Panc1 (cell line): ENCODE measurements around the gene LRRC37B. TPM values are rescaled to one million over a fixed set of nuclear protein-coding genes. Genes with fewer than 3 reads are reported as not detected.

Source experiments
- ATAC-seq: fragments of 200-7000 bp; cut with Tn5 transposase; 2 replicates; pipeline ENCODE4 v1.9.1; 2020; ENCODE audit warnings: mild to moderate bottlenecking, moderate library complexity
- BruUV-seq: library from RNA; stranded (reverse); fragments of 400-500 nt; replicated peaks from 2 replicates; lab custom pipeline; 2021; lab: Mats Ljungman, UMichigan
- CTCF ChIA-PET: fragments of 300-600 bp; sonication (Branson Sonifier 250); formaldehyde crosslinking; loops from one replicate; lab custom pipeline; 2022; ENCODE audit warnings: antibody characterized with exemption; lab: Charles Lee
- POLR2A ChIA-PET: fragments of 300-600 bp; sonication (Branson Sonifier 250); formaldehyde crosslinking; loops from one replicate; lab custom pipeline; 2022; ENCODE audit warnings: antibody characterized with exemption; lab: Charles Lee
- DNase-seq: peaks from one replicate; pipeline ENCODE4 v3.0.0-alpha.2; 2010; ENCODE audit warnings: low read depth, low spot score
- H3K27ac ChIP-seq: 2 replicates; pipeline ENCODE4 v1.5.1; 2011; ENCODE audit warnings: mild to moderate bottlenecking, low read length, inconsistent platforms
- H3K27me3 ChIP-seq: fragments of 200-500 bp; sonication (Bioruptor generic); 2 replicates; pipeline ENCODE4 v1.6.0; 2014; ENCODE audit warnings: low read length, inconsistent platforms; ENCODE audit not compliant: control insufficient read depth, insufficient read depth
- H3K36me3 ChIP-seq: fragments of 200-500 bp; sonication (Bioruptor generic); 2 replicates; pipeline ENCODE4 v1.5.1; 2014; ENCODE audit warnings: inconsistent platforms, mild to moderate bottlenecking, low read length, moderate library complexity; ENCODE audit not compliant: control insufficient read depth, insufficient read depth
- H3K4me1 ChIP-seq: 2 replicates; pipeline ENCODE4 v1.5.1; 2011; ENCODE audit warnings: inconsistent platforms, mild to moderate bottlenecking, low read length, moderate library complexity; ENCODE audit not compliant: control insufficient read depth, insufficient read depth
- H3K4me3 ChIP-seq, 2 experiments: 2 replicates each; pipeline ENCODE4 v1.5.1; 2011 to 2012; ENCODE audit warnings: low read depth in 2 of 2, low read length in 2 of 2, mild to moderate bottlenecking in 2 of 2, inconsistent platforms in 1 of 2, moderate library complexity in 1 of 2
- H3K9me3 ChIP-seq: fragments of 200-500 bp; sonication (Bioruptor generic); 2 replicates; pipeline ENCODE4 v1.5.1; 2014; ENCODE audit warnings: low read depth, mild to moderate bottlenecking, inconsistent platforms, low read length, moderate library complexity; ENCODE audit not compliant: control insufficient read depth, insufficient read depth
- POLR2AphosphoS5 ChIP-seq: IDR thresholded peaks from 2 replicates; pipeline ENCODE4 v1.6.1; 2012; ENCODE audit warnings: mild to moderate bottlenecking, low read depth, low read length, moderate library complexity
- SIN3A ChIP-seq: IDR thresholded peaks from 2 replicates; pipeline ENCODE4 v1.6.1; 2012; ENCODE audit warnings: low read depth, mild to moderate bottlenecking, low read length, moderate library complexity, borderline replicate concordance; ENCODE audit not compliant: insufficient read depth
- TCF7L2 ChIP-seq: IDR thresholded peaks from 2 replicates; pipeline ENCODE4 v1.6.1; 2011; ENCODE audit warnings: mild to moderate bottlenecking, low read depth, low read length, inconsistent platforms
- in situ Hi-C: cut with HindIII; loops from 2 replicates; pipeline ENCODE4 v1.10.0; 2016; ENCODE audit warnings: low sequenced_read_pairs, low pct_unique_long_range_greater_than_20kb
- intact Hi-C: fragments of 100-400 bp; cut with micrococcal nuclease; formaldehyde crosslinking; loops from one replicate; pipeline ENCODE4 v1.10.0; 2022; ENCODE audit not compliant: unreplicated experiment
- total RNA-seq: library from RNA; stranded (reverse); gene quantifications from one replicate; pipeline ENCODE4 v1.2.1, GENCODE V29; 2021; ENCODE audit not compliant: unreplicated experiment
- TF ChIP-seq, protein P1 (sequence below), 2 experiments: IDR thresholded peaks; 2 replicates each; pipeline ENCODE4 v1.6.1; 2011 to 2012; ENCODE audit warnings: low read depth in 2 of 2, control low read depth in 1 of 2, low read length in 1 of 2, mild to moderate bottlenecking in 1 of 2, moderate library complexity in 1 of 2; ENCODE audit not compliant: insufficient read depth in 1 of 2
- TF ChIP-seq, protein P2 (sequence below): fragments of 450-650 bp; IDR thresholded peaks from 2 replicates; pipeline ENCODE4 v1.5.1; 2017; ENCODE audit warnings: mild to moderate bottlenecking

Gene LRRC37B
- total RNA-seq, 1 experiment from 2014 or later = 24.9 TPM

DNA sequence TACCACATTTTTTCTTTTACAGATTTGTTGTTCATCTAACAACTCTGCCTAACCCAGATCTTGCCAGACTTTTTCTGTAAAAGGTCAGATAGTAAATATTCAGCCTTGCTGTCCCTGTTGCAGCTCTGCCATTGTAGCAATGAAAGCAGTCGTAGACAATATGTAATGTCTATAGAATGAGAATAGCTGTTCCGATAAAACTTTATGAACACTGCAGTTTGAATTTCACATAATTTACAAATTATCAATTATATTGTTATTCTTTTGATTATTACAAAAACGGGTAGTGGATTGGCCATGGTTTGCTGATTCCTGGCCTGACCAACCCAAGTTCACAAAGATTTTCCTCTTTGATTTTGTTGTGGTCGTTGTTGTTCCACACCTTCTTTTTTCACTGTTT is 2.9 kb downstream of the LRRC37B start:
- ATAC-seq (no peak), DNase-seq (no peak)
- intact Hi-C loops = no loop called here
- no peaks in the 10 kb centered on the region for H3K9me3 ChIP-seq
- CTCF ChIA-PET = no interaction called here
- no peaks in the 10 kb centered on the region for H3K36me3 ChIP-seq
- no peak overlapping the region for H3K4me3 ChIP-seq
- H3K4me1 ChIP-seq = peaks cover 9% of the 10 kb centered on the region
- TF ChIP-seq TCF7L2 (no peak), POLR2AphosphoS5 (no peak), SIN3A (no peak)
- TF ChIP-seq, protein P1, sequence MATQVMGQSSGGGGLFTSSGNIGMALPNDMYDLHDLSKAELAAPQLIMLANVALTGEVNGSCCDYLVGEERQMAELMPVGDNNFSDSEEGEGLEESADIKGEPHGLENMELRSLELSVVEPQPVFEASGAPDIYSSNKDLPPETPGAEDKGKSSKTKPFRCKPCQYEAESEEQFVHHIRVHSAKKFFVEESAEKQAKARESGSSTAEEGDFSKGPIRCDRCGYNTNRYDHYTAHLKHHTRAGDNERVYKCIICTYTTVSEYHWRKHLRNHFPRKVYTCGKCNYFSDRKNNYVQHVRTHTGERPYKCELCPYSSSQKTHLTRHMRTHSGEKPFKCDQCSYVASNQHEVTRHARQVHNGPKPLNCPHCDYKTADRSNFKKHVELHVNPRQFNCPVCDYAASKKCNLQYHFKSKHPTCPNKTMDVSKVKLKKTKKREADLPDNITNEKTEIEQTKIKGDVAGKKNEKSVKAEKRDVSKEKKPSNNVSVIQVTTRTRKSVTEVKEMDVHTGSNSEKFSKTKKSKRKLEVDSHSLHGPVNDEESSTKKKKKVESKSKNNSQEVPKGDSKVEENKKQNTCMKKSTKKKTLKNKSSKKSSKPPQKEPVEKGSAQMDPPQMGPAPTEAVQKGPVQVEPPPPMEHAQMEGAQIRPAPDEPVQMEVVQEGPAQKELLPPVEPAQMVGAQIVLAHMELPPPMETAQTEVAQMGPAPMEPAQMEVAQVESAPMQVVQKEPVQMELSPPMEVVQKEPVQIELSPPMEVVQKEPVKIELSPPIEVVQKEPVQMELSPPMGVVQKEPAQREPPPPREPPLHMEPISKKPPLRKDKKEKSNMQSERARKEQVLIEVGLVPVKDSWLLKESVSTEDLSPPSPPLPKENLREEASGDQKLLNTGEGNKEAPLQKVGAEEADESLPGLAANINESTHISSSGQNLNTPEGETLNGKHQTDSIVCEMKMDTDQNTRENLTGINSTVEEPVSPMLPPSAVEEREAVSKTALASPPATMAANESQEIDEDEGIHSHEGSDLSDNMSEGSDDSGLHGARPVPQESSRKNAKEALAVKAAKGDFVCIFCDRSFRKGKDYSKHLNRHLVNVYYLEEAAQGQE (IDR thresholded peaks at IDR 0.05; ENCODE audit: insufficient read depth in 1 of 2, low read depth in 2 of 2, low read length in 1 of 2) = no peak
- TF ChIP-seq, protein P2, sequence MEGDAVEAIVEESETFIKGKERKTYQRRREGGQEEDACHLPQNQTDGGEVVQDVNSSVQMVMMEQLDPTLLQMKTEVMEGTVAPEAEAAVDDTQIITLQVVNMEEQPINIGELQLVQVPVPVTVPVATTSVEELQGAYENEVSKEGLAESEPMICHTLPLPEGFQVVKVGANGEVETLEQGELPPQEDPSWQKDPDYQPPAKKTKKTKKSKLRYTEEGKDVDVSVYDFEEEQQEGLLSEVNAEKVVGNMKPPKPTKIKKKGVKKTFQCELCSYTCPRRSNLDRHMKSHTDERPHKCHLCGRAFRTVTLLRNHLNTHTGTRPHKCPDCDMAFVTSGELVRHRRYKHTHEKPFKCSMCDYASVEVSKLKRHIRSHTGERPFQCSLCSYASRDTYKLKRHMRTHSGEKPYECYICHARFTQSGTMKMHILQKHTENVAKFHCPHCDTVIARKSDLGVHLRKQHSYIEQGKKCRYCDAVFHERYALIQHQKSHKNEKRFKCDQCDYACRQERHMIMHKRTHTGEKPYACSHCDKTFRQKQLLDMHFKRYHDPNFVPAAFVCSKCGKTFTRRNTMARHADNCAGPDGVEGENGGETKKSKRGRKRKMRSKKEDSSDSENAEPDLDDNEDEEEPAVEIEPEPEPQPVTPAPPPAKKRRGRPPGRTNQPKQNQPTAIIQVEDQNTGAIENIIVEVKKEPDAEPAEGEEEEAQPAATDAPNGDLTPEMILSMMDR = no peak
- H3K27me3 ChIP-seq = no peaks in the 10 kb centered on the region
- in situ Hi-C loops = no loop called here
- POLR2A ChIA-PET = no interaction called here
- H3K27ac ChIP-seq = no peak overlapping the region
- no TSS peak for BruUV-seq

DNA sequence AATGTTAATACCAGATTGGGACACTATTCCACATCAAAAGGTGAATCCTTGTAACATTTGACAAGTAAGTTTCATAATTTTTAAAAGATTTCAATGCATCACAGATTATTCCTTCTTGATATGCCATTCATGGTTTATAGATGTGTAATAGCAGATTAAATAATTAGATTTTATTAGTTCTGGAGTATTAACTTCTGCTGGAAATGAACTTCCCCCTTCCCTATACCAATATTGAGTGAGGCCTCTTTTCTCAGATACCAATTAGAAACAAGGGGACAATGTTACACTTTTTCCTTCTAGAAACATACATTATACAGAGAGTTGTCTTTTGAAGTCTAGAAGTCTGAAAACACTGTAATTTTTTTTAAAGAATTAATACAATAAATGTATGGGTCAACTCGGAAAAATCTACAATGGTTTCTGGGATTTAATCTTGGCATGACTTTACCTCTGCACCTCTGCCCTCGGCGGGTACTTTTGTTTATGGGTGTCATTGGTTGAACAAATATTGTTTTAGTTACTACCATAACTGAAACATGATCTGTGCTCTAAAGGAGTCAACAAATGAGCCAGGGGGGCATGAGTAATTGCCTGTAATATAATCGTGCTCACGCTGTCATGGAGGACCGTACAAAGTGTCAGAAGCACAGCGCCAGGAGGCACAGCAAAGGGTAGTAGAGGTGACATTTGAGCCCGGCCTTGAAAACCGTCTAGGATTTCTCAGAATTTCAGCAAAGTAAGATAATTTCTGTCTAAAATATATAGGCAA is 8.2 kb downstream of the LRRC37B start:
- H3K4me1 ChIP-seq = peaks cover 10% of the 10 kb centered on the region; the same call in 1 of the 2 replicates
- ATAC-seq (peak; percentile 85), DNase-seq (peak; percentile 72)
- POLR2A ChIA-PET = no interaction called here
- peak overlapping the region in 1 of 2 experiments; percentile 12; a peak in 1 of 4 replicates for H3K4me3 ChIP-seq
- TF ChIP-seq TCF7L2 (no peak), POLR2AphosphoS5 (peak; percentile 51; the same call in 1 of the 2 replicates)
- no peaks in the 10 kb centered on the region for H3K36me3 ChIP-seq
- in situ Hi-C loops = no loop called here
- H3K27ac ChIP-seq = peak overlapping the region; percentile 35; the same call in 1 of the 2 replicates
- CTCF ChIA-PET = no interaction called here
- no peaks in the 10 kb centered on the region for H3K9me3 ChIP-seq
- intact Hi-C loops = no loop called here
- no TSS peak for BruUV-seq
- no peaks in the 10 kb centered on the region for H3K27me3 ChIP-seq

DNA sequence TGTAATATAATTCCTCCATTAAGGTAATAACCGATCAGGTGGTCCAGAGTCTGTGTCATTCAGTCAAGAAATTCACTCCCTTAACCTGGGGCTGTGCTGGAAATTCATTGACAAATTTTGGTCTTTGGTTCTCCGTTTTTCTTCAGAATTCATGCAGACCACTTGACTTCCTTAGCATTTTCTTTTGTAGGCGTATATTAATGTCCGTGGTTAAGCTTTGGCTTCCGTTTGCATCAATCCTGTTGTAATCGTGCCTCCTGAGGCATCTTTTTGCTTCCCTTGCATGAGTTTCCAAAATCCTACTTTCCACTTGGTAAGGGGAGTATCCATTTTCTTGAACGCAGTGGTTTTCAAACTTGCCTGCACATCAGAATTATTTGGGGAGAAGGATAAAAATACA is 9.0 kb downstream of the LRRC37B start:
- intact Hi-C loops (no loop called here), in situ Hi-C loops (no loop called here)
- Histone ChIP-seq H3K4me1 (peaks cover 10% of the 10 kb centered on the region; the same call in 1 of the 2 replicates), H3K36me3 (no peaks in the 10 kb centered on the region), H3K9me3 (no peaks in the 10 kb centered on the region), H3K4me3 (no peak overlapping the region), H3K27ac (no peak overlapping the region), H3K27me3 (no peaks in the 10 kb centered on the region)
- ChIA-PET POLR2A (no interaction called here), CTCF (no interaction called here)
- DNase-seq (no peak), ATAC-seq (no peak)
- TF ChIP-seq POLR2AphosphoS5 (no peak), TCF7L2 (no peak), SIN3A (no peak)
- TF ChIP-seq, protein P1 (IDR thresholded peaks at IDR 0.05; ENCODE audit: insufficient read depth in 1 of 2, low read depth in 2 of 2, low read length in 1 of 2) = no peak
- TF ChIP-seq, protein P2 = no peak
- no TSS peak for BruUV-seq
